GM21717 (cell line): ENCODE measurements around the gene KERA.
"Not testable (repeated sequence)": the region's sequence is repeated elsewhere in the genome, so short reads cannot be mapped to it uniquely, and the experiment has no call there.

Experiments used
- ATAC-seq: cut with Tn5 transposase; IDR thresholded peaks from one replicate; pipeline ENCODE4 v1.9.1; 2021; ENCODE audit warnings: mild to moderate bottlenecking, moderate library complexity; ENCODE audit not compliant: unreplicated experiment

KERA gene

GRCh38 chr12:91057368-91058165, at the start of gene KERA:
Gene KERA, minus strand, starts transcription at chr12:91058024. Its CDS starts 1,743 bp downstream, at chr12:91056281.
- ATAC-seq, result no peak

- ATAC-seq, result no peak
These were observed 48.5 kb upstream of the KERA start for GRCh38 chr12:91106283-91106682.

GRCh38 chr12:91105807-91106206, 48.0 kb upstream of the KERA start:
- no peak for ATAC-seq

- peak; percentile 88 for ATAC-seq
These were observed 47.1 kb upstream of the KERA start for GRCh38 chr12:91104812-91105466.

GRCh38 chr12:91103624-91104023, 45.8 kb upstream of the KERA start:
- no peak for ATAC-seq

- ATAC-seq, result no peak
These were observed 45.3 kb upstream of the KERA start for GRCh38 chr12:91103101-91103500.

- no peak for ATAC-seq
These were observed 43.1 kb upstream of the KERA start for GRCh38 chr12:91100906-91101305.

GRCh38 chr12:91099836-91100235, 42.0 kb upstream of the KERA start:
- no peak for ATAC-seq

- ATAC-seq, result no peak
These were observed 41.5 kb upstream of the KERA start for GRCh38 chr12:91099341-91099740.

- ATAC-seq, result no peak
These were observed 41.1 kb upstream of the KERA start for GRCh38 chr12:91098941-91099340.

- ATAC-seq, result no peak
These were observed 40.6 kb upstream of the KERA start for GRCh38 chr12:91098461-91098860.

- ATAC-seq, result no peak
These were observed 37.1 kb upstream of the KERA start for GRCh38 chr12:91094957-91095356.

GRCh38 chr12:91094032-91094662, 36.3 kb upstream of the KERA start:
- ATAC-seq, result no peak

GRCh38 chr12:91093341-91093740, 35.5 kb upstream of the KERA start:
- ATAC-seq, result no peak

- no peak for ATAC-seq
These were observed 34.3 kb upstream of the KERA start for GRCh38 chr12:91091916-91092715.

GRCh38 chr12:91089953-91090352, 32.1 kb upstream of the KERA start:
- ATAC-seq, result not testable (repeated sequence)

GRCh38 chr12:91080041-91080440, 22.2 kb upstream of the KERA start:
- ATAC-seq, result no peak

- no peak for ATAC-seq
These were observed 20.7 kb upstream of the KERA start for GRCh38 chr12:91078501-91078900.

GRCh38 chr12:91077228-91077954, 19.6 kb upstream of the KERA start:
- ATAC-seq, result no peak

GRCh38 chr12:91074851-91075250, 17.0 kb upstream of the KERA start:
- no peak for ATAC-seq
